ENCODE measurements around the gene BRICD5. TPM values are rescaled to one million over a fixed set of nuclear protein-coding genes. Genes with fewer than 3 reads are reported as not detected.

BRICD5 gene
- total and polyA plus RNA-seq, 2 of the 4 experiments (the other 2 are of a cell fraction) = 0.18 to 0.94 TPM

GRCh38 chr16:2170587-2171435, 39.9 kb downstream of the BRICD5 start (continued):
- no peak for TF ChIP-seq NFE2L2 (IDR thresholded peaks at IDR 0.05; ENCODE audit: low read depth, low read length)

GRCh38 chr16:2170080-2170479, 40.6 kb downstream of the BRICD5 start:
- Histone ChIP-seq H2BK120ac (ENCODE audit: low read depth, low read length) (no peak overlapping the region), H4K5ac (ENCODE audit: low read depth, low read length) (no peak overlapping the region), H2BK20ac (ENCODE audit: low read depth, low read length) (no peak overlapping the region), H3K4me3 (ENCODE audit: insufficient read depth, low read depth, low read length) (no peak overlapping the region), H2BK5ac (ENCODE audit: low read depth, low read length, poor library complexity, severe bottlenecking) (no peak overlapping the region), H3K27ac (ENCODE audit: insufficient read depth, low read length) (no peak overlapping the region), H2BK15ac (ENCODE audit: low read depth, low read length) (no peak overlapping the region), H3K14ac (replicated peaks; ENCODE audit: low read depth, low read length) (no peak overlapping the region), H2AK9ac (replicated peaks; ENCODE audit: low read depth, low read length, poor library complexity) (no peak overlapping the region), H4K20me1 (ENCODE audit: insufficient read depth, low read length) (peaks cover 19% of the 10 kb centered on the region), H2AK5ac (ENCODE audit: low read depth, low read length) (no peak overlapping the region), H3K9me3 (ENCODE audit: control insufficient read depth, insufficient read depth, low read length) (no peaks in the 10 kb centered on the region), H2AFZ (replicated peaks; ENCODE audit: low read length, poor library complexity) (no peak overlapping the region), H3K4ac (ENCODE audit: low read depth, low read length) (no peak overlapping the region), H4K91ac (ENCODE audit: insufficient read depth, low read depth, low read length) (no peak overlapping the region), H3K9ac (ENCODE audit: low read depth, low read length) (no peak overlapping the region), H3K79me1 (ENCODE audit: low read depth in 1 of 2, low read length in 2 of 2) (peaks cover 0 to 17% of the 10 kb centered on the region in 2 experiments; a peak in 3 of 4 replicates), H3K23ac (ENCODE audit: low read depth, low read length) (no peak overlapping the region), H3K56ac (ENCODE audit: extremely low read depth, insufficient read depth, low read length) (no peak overlapping the region), H3K18ac (ENCODE audit: low read depth, low read length) (no peak overlapping the region), H3K4me2 (ENCODE audit: low read depth, low read length) (no peak overlapping the region), H3K36me3 (ENCODE audit: control insufficient read depth, insufficient read depth, low read length) (peaks cover 63% of the 10 kb centered on the region), H4K8ac (ENCODE audit: low read depth in 2 of 2, low read length in 2 of 2) (no peak overlapping the region), H3K27me3 (ENCODE audit: control insufficient read depth, insufficient read depth, low read length) (no peaks in the 10 kb centered on the region), H3K4me1 (ENCODE audit: control insufficient read depth, insufficient read depth, low read length) (no peaks in the 10 kb centered on the region), H3K9me1 (ENCODE audit: insufficient read depth, low read length) (0 out of 2 replicates have a peak, but pooled peaks cover 2% of the 10 kb centered on the region)
- in situ Hi-C loops (cut with MboI; ENCODE audit: low sequenced_read_pairs) (no loop called here), intact Hi-C loops (cut with micrococcal nuclease) (no loop called here), dilution Hi-C loops (cut with HindIII; ENCODE audit: low sequenced_read_pairs, unreplicated experiment) (no loop called here)
- no peak for ATAC-seq (ENCODE audit: low read depth)
- POLR2A ChIA-PET (ENCODE audit: unreplicated experiment) = no interaction called here
- no peak for DNase-seq
- WGBS, 2 experiments (ENCODE audit: extremely low coverage in 2 of 2, insufficient read length in 1 of 2) = 97% methylated on average over 5 of the region's 18 CpGs; no CpG with 5 or more reads in 1 of the 2 experiments
- BruUV-seq (replicated peaks) = no TSS peak
- CTCF ChIA-PET = no interaction called here
- TF ChIP-seq CHD1 (IDR thresholded peaks at IDR 0.05; ENCODE audit: low read depth, low read length) = no peak
- TF ChIP-seq RAD21 (IDR thresholded peaks at IDR 0.05; ENCODE audit: low read length) = no peak
- no peak for TF ChIP-seq CTCF (conservative IDR thresholded peaks at IDR 0.05; ENCODE audit: low read depth, low read length)
- TF ChIP-seq POLR2A (IDR thresholded peaks at IDR 0.05; ENCODE audit: low read depth, low read length) = no peak
- TF ChIP-seq RFX5 (IDR thresholded peaks at IDR 0.05; ENCODE audit: low read depth, low read length) = no peak
- no peak for TF ChIP-seq RCOR1 (IDR thresholded peaks at IDR 0.05; ENCODE audit: insufficient replicate concordance, low read length)
- no peak for TF ChIP-seq USF2 (IDR thresholded peaks at IDR 0.05; ENCODE audit: low read depth, low read length)
- TF ChIP-seq BHLHE40 (IDR thresholded peaks at IDR 0.05; ENCODE audit: low read depth, low read length) = no peak
- TF ChIP-seq MAFK (IDR thresholded peaks at IDR 0.05; ENCODE audit: low read depth, low read length) = no peak
- no peak for TF ChIP-seq SMC3 (IDR thresholded peaks at IDR 0.05; ENCODE audit: low read depth, low read length)
- TF ChIP-seq NFE2L2 (IDR thresholded peaks at IDR 0.05; ENCODE audit: low read depth, low read length) = no peak
- no peak for TF ChIP-seq ELK1 (IDR thresholded peaks at IDR 0.05; ENCODE audit: borderline replicate concordance, low read depth, low read length)
- TF ChIP-seq FOS (IDR thresholded peaks at IDR 0.05; ENCODE audit: low read depth, low read length) = no peak

Measured in IMR-90 (cell line).